Cardiac fibroblast (primary cell): ENCODE data around the gene HS6ST2.
A peak's percentile ranks its signal among the peaks of the same experiment; 100 is the strongest.

Experiments
- DNase-seq, 2 donors: peaks; one replicate each; pipeline versions ENCODE4 v3.0.0 to v3.0.0-alpha.2; 2010; ENCODE audit warnings: low read depth in 2 of 2
- H3K4me3 ChIP-seq, 2 donors: replicated peaks in 1 of 2; 1 replicate in 1 of 2; 2 replicates in 1 of 2; pipeline ENCODE4 v1.5.1; 2011; ENCODE audit warnings: low read depth in 2 of 2, low read length in 2 of 2, mild to moderate bottlenecking in 2 of 2, moderate library complexity in 1 of 2
- CTCF ChIP-seq: IDR thresholded peaks from one replicate; pipeline ENCODE4 v1.5.1; 2011; ENCODE audit warnings: low read depth, mild to moderate bottlenecking, low read length, inconsistent platforms

The HS6ST2 gene

GRCh38 chrX:132639446-132639845 lies 319.0 kb downstream of the HS6ST2 start:
- H3K4me3 ChIP-seq, result no peak overlapping the region
- DNase-seq, result no peak
- no peak for TF ChIP-seq CTCF

GRCh38 chrX:132638313-132638712 lies 320.1 kb downstream of the HS6ST2 start:
- no peak for DNase-seq
- no peak for TF ChIP-seq CTCF
- H3K4me3 ChIP-seq, result no peak overlapping the region

GRCh38 chrX:132636080-132636479 lies 322.3 kb downstream of the HS6ST2 start:
- TF ChIP-seq CTCF, result no peak
- DNase-seq, result peak in 1 of 2 donors; percentile 7
- H3K4me3 ChIP-seq, result no peak overlapping the region

GRCh38 chrX:132634521-132634920 lies 323.9 kb downstream of the HS6ST2 start:
- no peak for TF ChIP-seq CTCF
- no peak for DNase-seq

GRCh38 chrX:132631579-132632232 lies 326.7 kb downstream of the HS6ST2 start:
- TF ChIP-seq CTCF, result peak; percentile 43
- H3K4me3 ChIP-seq, result no peak overlapping the region
- peak; percentile 49 to 51 for DNase-seq

More at GRCh38 chrX:132634521-132634920, 323.9 kb downstream of the HS6ST2 start:
- H3K4me3 ChIP-seq, result no peak overlapping the region

GRCh38 chrX:132624466-132624865 lies 334.0 kb downstream of the HS6ST2 start:
- H3K4me3 ChIP-seq, result no peak overlapping the region
- DNase-seq, result no peak
- no peak for TF ChIP-seq CTCF

- DNase-seq, result no peak
- TF ChIP-seq CTCF, result no peak
- no peak overlapping the region for H3K4me3 ChIP-seq
Measured at GRCh38 chrX:132623942-132624341, 334.5 kb downstream of the HS6ST2 start.
